Loucy (cell line): ENCODE data around the gene TJP1.

ENCODE experiments used
- EZH2phosphoT487 ChIP-seq: fragments of 200-600 bp; IDR thresholded peaks from 2 replicates; pipeline ENCODE4 v1.6.1; 2018; ENCODE audit warnings: antibody characterized with exemption, mild to moderate bottlenecking, moderate library complexity, borderline replicate concordance
- TF ChIP-seq, protein P1 (sequence below): fragments of 200-600 bp; sonication (generic); conservative IDR thresholded peaks from 2 replicates; pipeline ENCODE4 v1.5.1; 2014; ENCODE audit warnings: mild to moderate bottlenecking, antibody characterized with exemption, low read length

DNA sequence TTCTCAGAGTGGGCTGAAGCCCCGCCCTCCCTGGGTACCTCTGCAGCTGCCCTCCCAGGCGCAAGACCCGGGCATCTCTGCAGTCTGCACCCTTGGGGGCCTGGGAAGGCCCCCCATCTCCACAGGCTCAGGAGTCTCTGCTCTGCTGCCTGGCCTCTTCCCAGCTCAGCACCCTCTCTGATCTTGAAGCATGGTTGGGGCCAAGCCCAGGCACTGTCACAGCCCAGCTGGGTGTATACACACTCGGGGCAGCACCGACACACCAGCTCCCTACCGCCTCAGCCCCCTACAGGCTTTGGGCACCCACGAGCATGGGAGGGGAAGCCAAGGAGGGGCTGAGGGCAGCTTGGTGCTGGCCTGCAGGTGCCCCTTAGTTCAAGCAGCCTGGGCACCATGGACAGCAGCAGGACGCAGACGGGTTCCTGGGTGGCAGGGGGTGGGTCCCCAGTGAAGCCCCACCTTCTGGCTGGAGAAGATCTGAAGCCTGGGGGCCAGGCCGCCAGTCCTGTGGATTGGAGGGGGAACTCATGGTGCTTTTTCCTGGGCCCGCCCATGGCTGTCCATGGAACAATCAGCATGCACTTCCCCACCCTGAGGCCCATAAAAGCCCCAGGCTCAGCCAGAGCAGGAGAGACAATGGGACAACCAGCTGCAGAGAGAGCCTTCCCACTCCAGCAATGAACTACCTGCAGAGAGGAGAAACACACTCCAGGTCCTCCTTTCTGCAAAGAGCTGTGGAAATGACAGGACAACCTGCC is 170.6 kb downstream of the TJP1 start:
- TF ChIP-seq, protein P1, sequence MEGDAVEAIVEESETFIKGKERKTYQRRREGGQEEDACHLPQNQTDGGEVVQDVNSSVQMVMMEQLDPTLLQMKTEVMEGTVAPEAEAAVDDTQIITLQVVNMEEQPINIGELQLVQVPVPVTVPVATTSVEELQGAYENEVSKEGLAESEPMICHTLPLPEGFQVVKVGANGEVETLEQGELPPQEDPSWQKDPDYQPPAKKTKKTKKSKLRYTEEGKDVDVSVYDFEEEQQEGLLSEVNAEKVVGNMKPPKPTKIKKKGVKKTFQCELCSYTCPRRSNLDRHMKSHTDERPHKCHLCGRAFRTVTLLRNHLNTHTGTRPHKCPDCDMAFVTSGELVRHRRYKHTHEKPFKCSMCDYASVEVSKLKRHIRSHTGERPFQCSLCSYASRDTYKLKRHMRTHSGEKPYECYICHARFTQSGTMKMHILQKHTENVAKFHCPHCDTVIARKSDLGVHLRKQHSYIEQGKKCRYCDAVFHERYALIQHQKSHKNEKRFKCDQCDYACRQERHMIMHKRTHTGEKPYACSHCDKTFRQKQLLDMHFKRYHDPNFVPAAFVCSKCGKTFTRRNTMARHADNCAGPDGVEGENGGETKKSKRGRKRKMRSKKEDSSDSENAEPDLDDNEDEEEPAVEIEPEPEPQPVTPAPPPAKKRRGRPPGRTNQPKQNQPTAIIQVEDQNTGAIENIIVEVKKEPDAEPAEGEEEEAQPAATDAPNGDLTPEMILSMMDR: no peak
- TF ChIP-seq EZH2phosphoT487: no peak
